ENCODE measurements around the gene SDC4.

The SDC4 gene

DNA sequence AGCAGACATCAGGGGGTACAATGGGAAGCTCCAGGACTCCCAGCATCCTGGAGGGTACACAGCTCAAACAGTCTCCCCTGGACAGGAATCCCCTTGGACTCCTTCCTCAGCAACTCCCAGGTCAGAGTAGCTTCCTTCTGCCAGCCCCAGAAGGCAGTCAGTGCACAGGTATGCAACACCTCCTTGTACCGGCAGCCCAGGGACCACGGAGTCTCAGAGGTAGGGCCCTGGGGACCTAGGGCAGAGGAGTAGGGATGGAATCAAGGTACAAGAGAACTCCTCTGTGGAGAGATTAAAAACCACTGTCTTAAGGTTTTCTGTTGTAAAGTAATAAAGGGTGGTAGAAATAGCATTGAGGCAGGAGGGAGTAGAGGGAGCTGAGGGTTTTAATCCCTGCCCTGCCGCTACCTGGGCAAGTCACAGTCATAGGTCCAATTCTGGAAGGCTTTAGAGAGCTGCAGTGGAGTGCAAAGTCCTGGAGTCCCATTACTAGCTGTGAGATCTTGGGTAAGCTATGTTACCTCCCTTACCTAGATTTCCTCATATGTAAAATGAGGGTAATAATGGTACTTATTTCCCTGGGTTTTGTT lies 22.4 kb upstream of the SDC4 start:
- Histone ChIP-seq H3K9me3 (ENCODE audit: control insufficient read depth, insufficient read depth, low read depth, low read length) (no peaks in the 10 kb centered on the region), H3K36me3 (ENCODE audit: control insufficient read depth in 2 of 2, insufficient read depth in 1 of 2, low read length in 2 of 2) (peaks cover 0 to 37% of the 10 kb centered on the region in 2 experiments; a peak in 1 of 3 replicates), H3K4me3 (ENCODE audit: low read depth, low read length) (no peak overlapping the region), H3K27ac (ENCODE audit: extremely low read depth, low read depth, low read length) (no peak overlapping the region), H3K4me1 (ENCODE audit: control insufficient read depth, insufficient read depth, low read length) (no peaks in the 10 kb centered on the region)
- TF ChIP-seq ZNF549 (tag by site-specific recombination; IDR thresholded peaks at IDR 0.05) (no peak), KLF9 (tag by site-specific recombination; IDR thresholded peaks at IDR 0.05; ENCODE audit: low read depth) (no peak), ZXDB (tag by site-specific recombination; IDR thresholded peaks at IDR 0.05) (no peak), ZNF473 (tag by site-specific recombination; IDR thresholded peaks at IDR 0.05) (no peak), SETDB1 (IDR thresholded peaks at IDR 0.05; ENCODE audit: insufficient read length, low read length) (no peak)
- TF ChIP-seq, protein P1, sequence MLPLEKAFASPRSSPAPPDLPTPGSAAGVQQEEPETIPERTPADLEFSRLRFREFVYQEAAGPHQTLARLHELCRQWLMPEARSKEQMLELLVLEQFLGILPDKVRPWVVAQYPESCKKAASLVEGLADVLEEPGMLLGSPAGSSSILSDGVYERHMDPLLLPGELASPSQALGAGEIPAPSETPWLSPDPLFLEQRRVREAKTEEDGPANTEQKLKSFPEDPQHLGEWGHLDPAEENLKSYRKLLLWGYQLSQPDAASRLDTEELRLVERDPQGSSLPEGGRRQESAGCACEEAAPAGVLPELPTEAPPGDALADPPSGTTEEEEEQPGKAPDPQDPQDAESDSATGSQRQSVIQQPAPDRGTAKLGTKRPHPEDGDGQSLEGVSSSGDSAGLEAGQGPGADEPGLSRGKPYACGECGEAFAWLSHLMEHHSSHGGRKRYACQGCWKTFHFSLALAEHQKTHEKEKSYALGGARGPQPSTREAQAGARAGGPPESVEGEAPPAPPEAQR (tag by site-specific recombination; IDR thresholded peaks at IDR 0.05) = no peak
- POLR2A ChIA-PET = interaction anchor here (0.5 to 1.7 kb wide), 5 partner anchors 8 to 398 kb away, joined by 3 to 6 read pairs (median 3); partner anchors contain the start of gene SYS1
- CTCF ChIA-PET = interaction anchor here (0.5 to 3.4 kb wide), 8 partner anchors 10 to 1290 kb away, joined by 3 to 18 read pairs (median 3); no protein-coding TSS in a partner anchor

DNA sequence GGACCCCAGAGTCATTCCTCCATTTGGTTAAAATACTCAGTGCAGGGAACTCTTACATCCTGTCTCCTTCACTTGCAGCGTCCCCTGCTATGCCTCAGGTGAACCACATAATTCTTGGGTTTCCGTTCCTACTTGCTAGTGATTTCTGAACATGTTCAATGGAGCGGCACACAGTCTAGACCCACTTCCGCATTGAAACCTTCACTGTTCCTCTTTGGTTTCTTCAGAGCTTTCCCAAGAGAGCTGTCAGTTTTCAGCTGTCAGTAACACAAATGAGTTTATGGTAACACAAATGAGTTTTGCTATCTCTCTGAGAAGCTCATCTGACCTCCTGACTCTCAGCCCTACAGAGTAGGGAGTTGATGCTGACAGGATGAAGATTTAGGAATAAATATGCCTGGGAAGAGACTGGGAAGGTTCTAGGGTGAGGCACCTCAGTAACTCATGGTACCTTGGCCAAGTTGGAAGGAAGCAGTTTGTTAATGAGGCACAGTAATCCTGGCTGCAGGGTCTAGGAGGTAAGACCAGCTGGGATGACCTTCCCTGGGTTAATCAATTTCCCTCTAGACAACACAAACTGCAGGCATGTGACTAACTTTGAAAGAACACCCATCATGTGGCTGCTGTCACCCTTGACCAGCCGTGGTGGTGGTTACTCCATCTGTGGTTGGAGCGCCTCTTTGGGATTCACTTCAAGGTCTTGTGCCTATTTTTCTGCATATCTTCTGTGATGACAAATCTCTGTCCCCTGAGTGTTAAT lies 20.2 kb upstream of the SDC4 start:
- Histone ChIP-seq H3K4me3 (ENCODE audit: low read depth, low read length) (no peak overlapping the region), H3K36me3 (ENCODE audit: control insufficient read depth in 2 of 2, insufficient read depth in 1 of 2, low read length in 2 of 2) (peaks cover 0 to 40% of the 10 kb centered on the region in 2 experiments; a peak in 1 of 3 replicates), H3K27ac (ENCODE audit: extremely low read depth, low read depth, low read length) (no peak overlapping the region), H3K9me3 (ENCODE audit: control insufficient read depth, insufficient read depth, low read depth, low read length) (no peaks in the 10 kb centered on the region), H3K4me1 (ENCODE audit: control insufficient read depth, insufficient read depth, low read length) (no peaks in the 10 kb centered on the region; the same call in 1 of the 2 replicates)
- ChIA-PET CTCF (interaction anchor here (0.6 to 1.3 kb wide), 6 partner anchors 82 to 809 kb away, joined by 3 to 6 read pairs (median 3); partner anchors contain the start of gene WFDC9), POLR2A (interaction anchor here (0.7 to 1.2 kb wide), 2 partner anchors 47 to 61 kb away, joined by 3 read pairs; no protein-coding TSS in a partner anchor)
- no peak for TF ChIP-seq BCL11B (tag by site-specific recombination; IDR thresholded peaks at IDR 0.05; ENCODE audit: low read depth)
- no peak for TF ChIP-seq HOXA7 (CRISPR knock-in tag; IDR thresholded peaks at IDR 0.05; ENCODE audit: borderline replicate concordance)
- TF ChIP-seq ZNF791 (tag by site-specific recombination; IDR thresholded peaks at IDR 0.05) = no peak
- TF ChIP-seq MZF1 (tag by site-specific recombination; IDR thresholded peaks at IDR 0.05; ENCODE audit: borderline replicate concordance) = no peak
- TF ChIP-seq ZNF544 (tag by site-specific recombination; IDR thresholded peaks at IDR 0.05) = no peak
- TF ChIP-seq ZNF677 (tag by site-specific recombination; IDR thresholded peaks at IDR 0.05) = no peak
- TF ChIP-seq TCF7L2 (IDR thresholded peaks at IDR 0.05; ENCODE audit: borderline replicate concordance, low read depth, low read length) = no peak
- TF ChIP-seq ZFP37 (tag by site-specific recombination; IDR thresholded peaks at IDR 0.05) = no peak
- TF ChIP-seq KLF16 (tag by site-specific recombination; IDR thresholded peaks at IDR 0.05) = no peak
- TF ChIP-seq, protein P2, sequence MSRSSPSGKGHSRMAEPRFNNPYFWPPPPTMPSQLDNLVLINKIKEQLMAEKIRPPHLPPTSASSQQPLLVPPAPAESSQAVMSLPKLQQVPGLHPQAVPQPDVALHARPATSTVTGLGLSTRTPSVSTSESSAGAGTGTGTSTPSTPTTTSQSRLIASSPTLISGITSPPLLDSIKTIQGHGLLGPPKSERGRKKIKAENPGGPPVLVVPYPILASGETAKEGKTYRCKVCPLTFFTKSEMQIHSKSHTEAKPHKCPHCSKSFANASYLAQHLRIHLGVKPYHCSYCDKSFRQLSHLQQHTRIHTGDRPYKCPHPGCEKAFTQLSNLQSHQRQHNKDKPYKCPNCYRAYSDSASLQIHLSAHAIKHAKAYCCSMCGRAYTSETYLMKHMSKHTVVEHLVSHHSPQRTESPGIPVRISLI (tag by site-specific recombination; IDR thresholded peaks at IDR 0.05) = no peak
- TF ChIP-seq, protein P3, sequence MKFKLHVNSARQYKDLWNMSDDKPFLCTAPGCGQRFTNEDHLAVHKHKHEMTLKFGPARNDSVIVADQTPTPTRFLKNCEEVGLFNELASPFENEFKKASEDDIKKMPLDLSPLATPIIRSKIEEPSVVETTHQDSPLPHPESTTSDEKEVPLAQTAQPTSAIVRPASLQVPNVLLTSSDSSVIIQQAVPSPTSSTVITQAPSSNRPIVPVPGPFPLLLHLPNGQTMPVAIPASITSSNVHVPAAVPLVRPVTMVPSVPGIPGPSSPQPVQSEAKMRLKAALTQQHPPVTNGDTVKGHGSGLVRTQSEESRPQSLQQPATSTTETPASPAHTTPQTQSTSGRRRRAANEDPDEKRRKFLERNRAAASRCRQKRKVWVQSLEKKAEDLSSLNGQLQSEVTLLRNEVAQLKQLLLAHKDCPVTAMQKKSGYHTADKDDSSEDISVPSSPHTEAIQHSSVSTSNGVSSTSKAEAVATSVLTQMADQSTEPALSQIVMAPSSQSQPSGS (tag by site-specific recombination; IDR thresholded peaks at IDR 0.05; ENCODE audit: low read depth) = no peak
- TF ChIP-seq ZNF510 (tag by site-specific recombination; IDR thresholded peaks at IDR 0.05; ENCODE audit: insufficient replicate concordance) = no peak
- no peak for TF ChIP-seq ZNF830 (tag by site-specific recombination; IDR thresholded peaks at IDR 0.05; ENCODE audit: low read depth)

Data from HEK293 (cell line).